ENCODE results near the gene KIF22. TPM values are rescaled to one million over a fixed set of nuclear protein-coding genes. Genes with fewer than 3 reads are reported as not detected.
"Not testable (repeated sequence)": the region's sequence is repeated elsewhere in the genome, so short reads cannot be mapped to it uniquely, and the experiment has no call there.

Gene KIF22
- total RNA-seq, 1 experiment from 2014 or later: 104 TPM

- DNase-seq (ENCODE audit: low read depth): no peak
Observed at GRCh38 chr16:29815032-29815721, 24.6 kb downstream of the KIF22 start.

- peak; percentile 99 for DNase-seq (ENCODE audit: low read depth)
Observed at GRCh38 chr16:29815793-29816693, 25.5 kb downstream of the KIF22 start, which contains the start of gene PAGR1. Gene PAGR1, plus strand, starts transcription at chr16:29816152. Its CDS starts 374 bp downstream, at chr16:29816526.

- peak; percentile 64 for DNase-seq (ENCODE audit: low read depth)
Observed at GRCh38 chr16:29816694-29817441, 26.3 kb downstream of the KIF22 start.

GRCh38 chr16:29818082-29818481, 27.5 kb downstream of the KIF22 start:
- DNase-seq (ENCODE audit: low read depth): no peak

GRCh38 chr16:29819506-29819905, 29.0 kb downstream of the KIF22 start:
- DNase-seq (ENCODE audit: low read depth): no peak

DNA sequence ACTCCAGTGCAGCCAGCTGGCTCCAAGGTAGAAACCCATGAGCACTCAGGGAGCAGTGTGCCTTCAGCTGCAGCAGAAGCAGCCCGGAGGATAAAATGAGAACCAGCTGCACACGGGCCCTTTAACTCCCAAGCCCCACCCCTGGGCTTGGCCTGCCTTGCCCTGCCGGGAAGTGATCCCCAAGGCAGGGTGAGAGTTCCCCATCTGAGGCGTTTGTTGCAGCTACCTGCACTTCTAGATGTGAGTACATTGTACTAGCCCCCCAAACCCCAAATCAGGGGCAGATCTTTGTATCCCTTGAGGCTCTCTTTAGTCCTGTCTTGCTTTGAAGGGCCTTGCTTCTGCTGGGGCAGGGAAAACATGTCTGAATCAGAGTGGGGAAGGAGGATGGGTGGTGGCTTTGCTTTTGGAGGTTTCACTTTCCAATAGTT, 29.7 kb downstream of the KIF22 start, which contains the start of gene MVP:
TSS of gene MVP (plus strand) at position 192 of the 431 bp plus-strand sequence. CDS start 10,088 bp downstream, outside the sequence.
- peak; percentile 56 for DNase-seq (ENCODE audit: low read depth)

DNA sequence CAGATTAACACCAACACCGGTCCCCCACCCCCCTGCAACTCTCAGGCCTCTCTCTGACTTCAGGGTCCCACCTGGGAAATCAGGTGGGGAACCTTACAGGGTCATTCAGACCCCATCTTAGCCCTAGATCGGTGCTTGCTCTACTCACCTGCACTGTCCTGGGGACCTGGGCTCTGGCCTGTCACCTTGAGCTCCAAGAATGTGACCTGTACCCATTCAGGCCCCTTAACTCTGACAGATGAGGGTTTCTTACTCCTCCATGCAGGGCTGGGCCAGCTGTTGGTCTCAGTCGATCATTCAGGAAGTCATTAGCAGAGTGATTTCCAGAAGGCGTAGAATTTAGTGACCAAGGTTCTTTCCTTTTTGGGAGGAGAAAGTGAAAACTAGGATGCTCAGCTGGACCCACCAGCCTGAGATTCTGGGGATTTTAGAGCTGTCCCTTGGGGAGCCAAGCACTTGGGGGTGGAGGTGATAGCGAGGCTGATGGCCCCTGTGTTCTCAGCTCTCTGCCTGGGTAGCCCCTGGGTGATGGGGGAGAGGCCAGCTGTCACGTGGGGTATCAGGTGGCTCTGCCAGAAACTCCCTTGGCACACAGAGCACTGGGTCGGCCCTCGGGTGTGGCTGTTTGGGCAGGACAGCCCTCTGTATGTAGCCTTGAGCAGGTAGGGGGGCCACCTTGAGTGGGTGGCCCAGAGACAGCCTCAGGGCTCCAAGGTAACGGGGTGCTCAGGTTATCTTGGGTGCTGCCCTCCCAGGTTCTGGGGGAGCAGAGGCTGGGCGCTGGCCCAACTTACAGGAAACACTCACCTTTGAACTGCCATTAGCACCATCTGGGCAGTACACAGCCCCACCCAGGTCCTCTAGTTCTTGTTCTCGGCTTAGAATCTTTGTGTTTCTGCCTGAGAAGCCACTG, 30.4 kb downstream of the KIF22 start:
- DNase-seq (ENCODE audit: low read depth): peak; percentile 62

DNA sequence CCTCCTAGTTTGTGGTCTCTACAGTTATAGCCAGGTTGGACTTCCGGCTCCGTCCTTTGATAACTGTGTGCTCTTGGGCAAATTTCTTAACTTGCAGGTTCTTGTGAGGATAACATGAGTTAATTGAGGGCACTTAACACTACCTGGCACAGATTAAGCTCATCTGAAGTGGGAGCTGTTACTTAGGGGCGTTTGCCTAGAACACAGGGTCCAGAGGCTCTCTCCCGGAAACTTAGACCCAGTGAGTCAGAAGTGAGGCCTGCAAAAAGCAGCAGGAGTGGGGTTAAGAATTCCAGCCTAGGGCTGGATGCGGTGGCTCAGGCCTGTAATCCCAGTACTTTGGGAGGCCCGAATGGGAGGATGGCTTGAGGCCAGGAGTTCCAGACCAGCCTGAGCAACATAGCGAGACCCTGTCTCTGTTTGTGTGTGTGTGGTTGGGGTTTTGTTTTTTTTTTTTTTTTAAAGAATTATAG, 31.1 kb downstream of the KIF22 start:
- DNase-seq (ENCODE audit: low read depth): peak; percentile 83

DNA sequence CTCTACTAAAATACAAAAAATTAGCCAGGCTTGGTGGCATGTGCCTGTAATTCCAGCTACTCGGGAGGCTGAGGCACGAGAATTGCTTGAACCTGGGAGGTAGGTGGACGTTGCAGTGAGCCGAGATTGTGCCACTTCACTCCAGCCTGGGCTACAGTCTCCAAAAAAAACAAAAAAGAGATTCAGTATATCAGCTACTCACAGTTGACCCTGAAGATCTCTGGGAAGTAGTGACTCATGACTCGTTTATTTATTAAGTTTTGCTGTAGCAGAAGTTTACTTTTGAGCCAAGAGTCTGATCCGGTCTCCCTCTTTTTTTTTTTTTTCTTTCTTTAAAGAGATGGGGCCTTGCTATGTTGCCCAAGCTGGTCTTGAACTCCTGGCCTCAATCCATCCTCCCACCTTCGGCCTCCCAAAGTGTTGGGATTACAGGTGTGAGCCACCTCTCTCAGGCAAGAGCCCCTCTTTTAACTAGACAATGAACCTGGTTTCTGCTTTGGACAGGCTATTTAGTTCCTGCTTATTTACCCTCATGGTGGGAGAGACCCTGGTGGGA, 34.1 kb downstream of the KIF22 start:
- peak; percentile 61 for DNase-seq (ENCODE audit: low read depth)

DNA sequence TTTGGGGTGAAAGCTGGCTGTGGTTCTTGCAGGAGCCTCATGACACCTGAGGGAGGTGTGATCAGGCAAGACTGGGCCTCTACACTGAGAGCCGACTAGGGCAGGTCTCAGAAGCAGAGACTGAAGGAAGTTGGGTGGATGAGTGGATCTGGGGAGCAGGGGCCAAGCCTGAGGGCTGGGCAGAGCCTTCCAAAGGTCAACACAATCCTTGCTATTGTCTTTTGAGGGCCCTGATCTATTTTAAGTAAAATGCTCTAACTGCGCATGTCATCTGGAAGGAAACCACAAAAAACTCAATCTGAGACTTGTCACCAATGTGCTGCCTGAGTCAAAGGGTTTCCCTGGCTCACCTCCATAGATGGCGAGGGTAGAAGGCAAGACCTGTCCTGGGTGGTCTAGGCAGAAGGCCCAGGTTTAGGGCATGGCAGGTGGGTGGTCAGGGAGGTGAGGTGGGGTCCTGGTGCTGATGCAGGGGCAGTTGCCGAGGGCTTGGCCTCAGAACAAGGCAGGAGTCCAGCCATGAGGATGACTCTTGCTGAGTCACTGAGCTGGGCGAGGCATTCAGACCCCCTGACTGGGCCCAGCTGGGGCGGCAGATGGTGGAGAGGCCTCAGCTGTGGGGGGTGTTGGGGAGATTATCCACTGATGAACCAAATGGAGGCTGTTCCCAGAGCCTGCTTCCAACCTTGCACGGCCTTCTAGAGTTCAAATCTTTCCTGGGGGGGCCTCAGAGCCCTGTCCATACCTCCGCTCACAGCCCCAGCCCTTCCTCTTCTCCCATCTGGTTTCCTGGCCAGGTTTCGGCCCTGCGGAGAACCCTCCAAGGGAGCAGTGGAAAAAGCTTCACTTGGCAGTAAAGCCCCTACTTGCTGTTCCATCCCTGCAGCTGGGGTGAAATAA, 34.8 kb downstream of the KIF22 start:
- peak; percentile 89 for DNase-seq (ENCODE audit: low read depth)

DNA sequence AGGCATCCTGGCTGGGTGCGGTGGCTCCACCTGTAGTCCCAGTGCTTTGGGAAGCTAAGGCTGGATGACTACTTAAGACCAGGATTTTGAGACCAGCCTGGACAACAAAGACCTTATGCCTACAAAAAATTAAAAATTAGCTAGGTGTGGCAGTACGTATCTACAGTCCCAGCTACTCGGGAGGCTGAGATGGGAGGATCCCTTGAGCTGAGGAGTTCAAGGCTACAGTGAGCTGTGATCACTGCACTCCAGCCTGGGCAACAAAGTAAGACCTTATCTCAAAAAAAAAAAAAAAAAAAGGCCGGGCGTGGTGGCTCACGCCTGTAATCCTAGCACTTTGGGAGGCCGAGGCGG, 35.8 kb downstream of the KIF22 start:
- no peak for DNase-seq (ENCODE audit: low read depth)

DNA sequence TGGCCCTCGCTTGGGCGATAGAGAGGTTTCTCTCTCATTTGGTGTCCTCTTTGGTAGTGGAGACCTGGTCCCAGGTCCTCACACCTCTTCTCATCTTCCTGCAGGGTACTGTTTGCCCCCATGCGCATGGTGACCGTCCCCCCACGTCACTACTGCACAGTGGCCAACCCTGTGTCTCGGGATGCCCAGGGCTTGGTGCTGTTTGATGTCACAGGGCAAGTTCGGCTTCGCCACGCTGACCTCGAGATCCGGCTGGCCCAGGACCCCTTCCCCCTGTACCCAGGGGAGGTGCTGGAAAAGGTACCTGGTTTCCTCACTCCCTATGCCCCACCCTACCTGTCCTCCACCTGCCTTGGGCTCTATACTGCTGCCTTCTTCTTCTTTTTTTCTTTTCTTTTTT, 40.2 kb downstream of the KIF22 start:
- DNase-seq (ENCODE audit: low read depth): no peak

DNA sequence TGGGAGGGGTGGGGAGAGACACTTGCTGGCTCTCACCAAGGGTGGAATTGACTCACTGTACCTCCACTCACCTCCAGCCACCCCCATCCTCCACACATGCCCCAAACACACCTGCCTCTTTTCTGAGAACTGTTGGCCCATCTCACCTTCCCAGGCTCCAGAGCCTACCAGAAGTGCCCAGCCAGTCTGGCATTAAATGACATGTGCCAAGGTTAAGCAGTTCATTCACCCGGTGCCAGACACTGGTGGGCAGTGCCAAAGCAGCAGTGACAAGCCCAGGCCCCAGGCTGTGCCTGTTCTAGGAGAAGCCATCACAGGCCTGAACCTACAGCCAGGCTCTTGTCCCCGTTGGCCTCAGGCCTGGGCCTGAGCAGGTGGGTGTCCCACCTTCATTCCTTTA, 40.9 kb downstream of the KIF22 start:
- no peak for DNase-seq (ENCODE audit: low read depth)

- not testable (repeated sequence) for DNase-seq (ENCODE audit: low read depth)
Observed at GRCh38 chr16:29833219-29833618, 42.7 kb downstream of the KIF22 start.

DNA sequence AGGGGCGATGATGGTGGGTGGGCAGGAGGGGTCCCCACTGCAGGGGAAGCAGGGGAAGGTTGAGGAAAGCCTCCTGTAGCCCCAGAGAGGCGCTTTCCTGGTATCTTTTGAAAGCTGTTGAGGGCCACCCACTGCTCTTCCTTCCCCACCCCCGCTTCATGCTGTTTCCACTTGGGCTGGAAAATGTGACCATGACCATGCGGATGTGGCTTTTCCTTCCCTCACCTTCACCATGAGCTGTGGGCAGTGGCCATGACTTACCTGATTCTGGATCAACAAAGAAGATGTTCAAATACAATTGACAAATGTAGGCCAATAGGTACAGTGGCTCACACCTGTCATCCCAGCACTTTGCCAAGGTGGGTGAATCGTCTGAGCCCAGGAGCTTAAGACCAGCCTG, 43.5 kb downstream of the KIF22 start:
- DNase-seq (ENCODE audit: low read depth): no peak

DNA sequence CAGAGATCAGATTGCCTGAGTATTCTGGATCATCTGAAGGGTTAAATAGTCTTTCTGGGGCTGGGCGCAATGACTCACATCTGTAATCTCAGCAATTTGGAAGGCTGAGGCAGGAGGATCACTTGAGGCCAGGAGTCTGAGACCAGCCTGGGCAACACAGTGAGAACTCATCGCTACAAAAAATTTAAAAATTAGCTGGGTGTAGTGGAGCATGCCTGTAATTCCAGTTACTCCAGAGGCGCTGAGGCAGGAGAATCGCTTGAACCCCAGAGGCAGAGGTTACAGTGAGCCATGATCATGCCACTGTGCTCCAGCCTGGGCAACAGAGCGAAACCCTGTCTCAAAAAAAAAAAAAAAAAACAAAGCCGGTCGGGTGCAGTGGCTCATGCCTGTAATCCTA, 45.4 kb downstream of the KIF22 start:
- no peak for DNase-seq (ENCODE audit: low read depth)

- DNase-seq (ENCODE audit: low read depth): no peak
Observed at GRCh38 chr16:29836623-29837022, 46.1 kb downstream of the KIF22 start.

DNA sequence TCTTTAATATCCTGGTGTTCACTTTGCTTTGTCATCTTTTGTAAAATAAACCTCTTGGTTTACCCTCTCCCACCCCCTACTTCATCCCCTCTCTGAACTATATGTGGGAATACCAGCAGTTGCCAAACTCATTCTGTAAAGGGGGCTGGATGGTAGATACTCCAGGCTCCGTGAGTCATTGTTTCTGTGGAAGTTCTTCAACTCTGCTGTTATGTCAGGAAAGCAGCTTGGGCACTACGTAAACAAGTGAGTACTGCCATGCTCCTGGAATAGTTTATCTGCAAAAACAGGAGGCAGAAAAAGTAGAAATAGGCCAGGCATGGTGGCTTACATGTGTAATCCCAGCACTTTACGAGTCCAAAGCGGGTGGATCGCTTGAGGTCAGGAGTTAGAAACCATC, 47.3 kb downstream of the KIF22 start:
- no peak for DNase-seq (ENCODE audit: low read depth)

DNA sequence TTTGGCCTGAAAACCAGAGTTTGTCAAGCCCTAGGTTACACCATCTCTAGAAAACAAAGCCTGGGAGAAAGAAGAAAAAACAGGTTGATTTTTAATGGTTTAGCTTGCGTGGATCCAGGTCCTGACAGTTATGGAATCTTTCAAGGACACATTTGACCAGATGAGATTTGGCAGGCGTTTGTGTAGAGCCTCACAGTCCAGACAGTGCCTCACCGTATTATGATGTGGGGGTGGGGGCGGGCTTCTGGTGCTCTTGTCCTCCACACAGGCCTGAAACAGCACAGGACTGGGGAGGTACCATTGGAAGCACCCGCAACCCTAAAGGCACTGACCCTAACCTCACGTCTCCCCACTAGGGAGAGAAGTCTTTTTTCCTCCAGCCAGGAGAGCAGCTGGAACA, 49.3 kb downstream of the KIF22 start:
- no peak for DNase-seq (ENCODE audit: low read depth)

- no peak for DNase-seq (ENCODE audit: low read depth)
Observed at GRCh38 chr16:29840240-29840639, 49.7 kb downstream of the KIF22 start.
